ENCODE results near the gene NDUFA13.

NDUFA13 gene

DNA sequence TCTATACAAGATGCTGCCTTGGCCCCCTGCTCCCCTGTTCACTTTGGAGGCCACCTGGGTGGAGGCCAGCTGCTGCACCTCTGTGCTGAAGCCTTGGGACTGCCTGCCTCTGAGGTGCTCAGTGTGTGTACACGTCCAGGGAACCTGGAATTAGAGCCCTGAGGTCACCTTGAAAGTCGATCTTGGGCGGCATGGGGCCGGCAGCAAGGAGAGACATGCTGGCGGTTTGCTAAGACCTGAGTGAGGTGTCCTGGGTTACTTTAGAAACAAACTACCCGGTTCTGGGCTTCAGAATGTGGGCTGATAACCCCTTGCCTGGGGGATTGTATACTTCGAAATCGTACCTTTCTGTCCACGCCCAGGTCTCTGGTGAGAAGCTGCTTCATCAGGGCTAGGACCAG lies 26.2 kb upstream of the NDUFA13 start:
- no peak for DNase-seq

DNA sequence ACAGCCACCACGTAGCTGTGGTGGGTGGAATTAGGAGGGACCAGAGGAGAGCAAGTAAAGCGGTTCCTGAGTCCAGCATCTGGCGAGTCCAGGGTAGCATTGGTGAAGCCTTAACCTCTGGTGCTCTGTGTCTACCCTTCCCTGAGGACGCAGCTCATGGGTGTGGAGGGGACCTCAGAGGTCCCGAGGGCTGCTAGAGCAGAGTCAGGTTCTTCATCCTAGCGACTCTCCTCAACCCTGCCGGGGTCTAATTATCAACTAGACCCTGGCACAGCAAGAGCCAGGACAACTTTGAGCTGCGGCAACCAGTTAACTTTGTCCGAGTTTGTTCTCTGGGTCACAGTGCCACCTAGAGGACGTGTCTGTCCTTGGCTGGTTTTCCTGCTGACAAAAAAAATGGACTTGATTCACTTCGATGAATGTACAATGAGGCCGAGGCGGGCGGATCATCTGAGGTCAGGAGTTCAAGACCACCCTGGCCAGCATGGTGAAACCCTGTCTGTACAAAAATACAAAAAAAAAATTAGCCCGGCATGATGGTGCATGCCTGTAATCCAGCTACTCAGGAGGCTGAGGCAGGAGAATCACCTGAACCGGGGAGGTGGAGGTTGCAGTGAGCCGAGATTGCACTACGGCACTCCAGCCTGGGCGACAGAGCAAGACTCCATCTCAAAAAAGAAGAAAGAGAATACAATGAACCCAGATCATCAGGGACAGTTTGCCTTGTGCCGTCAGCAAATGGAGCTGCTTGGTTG lies 25.6 kb upstream of the NDUFA13 start:
- peak; percentile 87 for DNase-seq

DNA sequence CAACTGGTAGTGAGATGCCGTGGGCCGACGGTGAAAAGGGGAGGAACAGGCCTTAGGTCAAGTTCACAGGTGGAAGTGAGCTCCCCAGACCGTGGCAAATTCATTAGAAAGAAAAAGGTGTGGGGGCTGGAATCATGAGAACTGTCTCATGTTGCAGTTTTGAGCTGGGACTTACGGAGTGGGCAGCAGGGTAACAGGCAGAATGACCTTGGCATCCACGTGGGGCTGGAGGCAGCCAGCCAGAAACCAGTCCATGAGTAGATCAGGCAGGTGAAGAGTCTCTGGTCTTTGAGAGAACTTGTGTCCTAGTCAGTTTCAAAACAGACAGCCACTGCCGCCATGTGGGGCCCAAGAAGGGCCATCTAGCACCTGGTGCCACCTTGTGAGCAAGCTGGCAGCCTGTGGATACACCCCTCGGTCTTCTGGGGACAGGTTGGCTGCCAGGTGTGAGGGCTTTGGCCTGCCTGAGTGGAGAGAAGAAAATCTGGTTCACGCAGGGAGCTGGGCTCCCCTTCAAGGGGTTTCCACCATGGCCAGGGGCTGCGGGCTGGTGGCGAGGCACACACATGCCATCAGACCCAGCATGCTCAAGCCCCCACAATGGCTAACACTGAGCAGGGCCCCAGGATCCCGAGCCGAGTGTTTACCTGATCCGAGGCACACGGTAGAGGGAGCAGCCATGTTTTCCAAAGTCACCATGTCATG lies 24.6 kb upstream of the NDUFA13 start:
- no peak for DNase-seq

DNA sequence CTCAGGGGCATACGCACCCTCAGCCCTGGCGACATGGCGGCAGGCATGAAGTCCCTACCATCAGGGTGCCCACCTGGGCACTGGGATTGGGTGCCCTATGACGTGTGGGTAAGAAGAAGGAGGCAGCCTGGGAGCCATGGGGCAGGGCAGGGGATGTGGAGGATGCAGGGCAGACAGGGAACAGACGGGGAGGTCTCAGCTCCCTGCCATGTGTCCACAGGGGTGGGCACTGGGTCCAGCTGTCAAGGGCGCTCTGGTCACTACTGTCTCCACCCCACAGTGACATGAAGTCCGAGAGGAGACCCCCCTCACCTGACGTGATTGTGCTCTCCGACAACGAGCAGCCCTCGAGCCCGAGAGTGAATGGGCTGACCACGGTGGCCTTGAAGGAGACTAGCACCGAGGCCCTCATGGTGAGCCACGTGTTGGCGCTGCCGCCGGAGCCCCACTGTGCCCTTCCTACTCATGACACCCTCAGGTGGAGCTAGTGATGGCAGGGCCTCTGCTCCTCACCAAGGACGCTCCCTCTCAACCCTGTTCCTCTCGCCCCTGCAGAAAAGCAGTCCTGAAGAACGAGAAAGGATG lies 23.9 kb upstream of the NDUFA13 start:
- no peak for DNase-seq

DNA sequence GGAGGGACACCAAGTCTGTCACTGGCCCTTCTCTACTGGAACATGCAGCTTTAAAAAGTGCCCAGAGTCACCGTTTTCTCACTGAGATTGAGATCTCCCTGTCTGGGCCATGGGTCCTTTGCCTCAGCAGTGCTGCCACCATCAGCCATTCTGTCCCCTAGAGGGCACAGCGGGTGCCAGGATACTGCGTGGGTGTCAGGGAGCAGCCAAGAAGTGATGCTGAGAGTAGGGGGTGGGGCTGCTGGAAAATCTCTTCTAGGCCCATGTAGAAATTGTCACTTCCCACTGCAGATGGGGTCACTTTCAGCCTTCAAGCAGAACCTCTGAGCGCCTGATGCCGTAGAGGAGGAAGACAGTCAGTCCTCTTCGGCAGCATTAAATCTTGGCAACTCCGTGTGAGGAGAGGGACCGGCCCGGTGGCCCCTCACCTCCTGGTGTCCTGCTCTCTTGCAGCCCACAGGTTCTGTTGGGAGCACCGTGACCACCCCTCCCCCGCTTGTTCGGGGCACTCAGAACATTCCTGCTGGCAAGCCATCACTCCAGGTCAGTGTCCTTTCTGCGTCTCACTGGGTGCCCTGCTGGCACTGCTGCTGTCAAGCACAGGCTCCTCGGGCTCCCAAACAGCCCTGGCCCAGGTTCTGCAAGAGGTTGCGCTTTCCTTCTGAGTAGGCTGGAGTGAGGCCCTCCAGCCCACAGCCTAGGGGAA lies 22.0 kb upstream of the NDUFA13 start:
- DNase-seq: no peak

DNA sequence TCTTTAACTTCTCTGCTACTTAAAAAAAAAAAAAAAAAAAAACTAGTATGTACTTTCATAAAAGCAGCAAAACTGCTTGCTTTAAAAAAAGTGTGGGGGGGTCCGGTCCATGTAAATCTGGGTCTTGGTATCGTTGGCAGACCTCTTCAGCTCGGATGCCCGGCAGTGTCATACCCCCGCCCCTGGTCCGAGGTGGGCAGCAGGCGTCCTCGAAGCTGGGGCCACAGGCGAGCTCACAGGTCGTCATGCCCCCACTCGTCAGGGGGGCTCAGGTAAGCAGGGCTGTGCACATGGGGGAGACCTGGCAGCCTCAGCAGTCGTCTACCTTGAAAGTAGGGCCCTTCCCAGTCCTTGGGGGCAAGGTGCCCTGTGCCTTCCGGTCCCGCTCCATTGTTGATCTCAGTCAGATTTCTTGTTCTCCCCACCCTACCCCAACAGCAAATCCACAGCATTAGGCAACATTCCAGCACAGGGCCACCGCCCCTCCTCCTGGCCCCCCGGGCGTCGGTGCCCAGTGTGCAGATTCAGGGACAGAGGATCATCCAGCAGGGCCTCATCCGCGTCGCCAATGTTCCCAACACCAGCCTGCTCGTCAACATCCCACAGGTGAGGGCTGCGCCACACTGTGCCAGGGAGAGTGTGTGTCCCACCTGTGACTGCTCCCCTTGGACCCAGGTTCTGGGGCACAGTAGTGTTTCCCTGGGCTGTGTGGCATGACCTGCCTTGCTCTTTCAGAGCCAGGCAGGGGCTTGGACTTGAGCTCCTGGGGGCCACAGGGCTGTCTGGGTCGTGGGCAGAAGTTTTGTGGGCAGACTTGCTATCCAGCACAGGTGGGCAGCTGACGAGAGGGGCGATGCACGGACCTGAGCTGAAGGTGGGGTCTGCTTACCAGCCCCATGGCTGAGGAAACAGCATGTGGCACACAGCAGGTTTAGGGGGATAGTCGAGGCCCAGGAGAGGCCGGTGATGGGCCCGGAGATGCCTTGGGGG lies 20.1 kb upstream of the NDUFA13 start:
- DNase-seq: no peak

DNA sequence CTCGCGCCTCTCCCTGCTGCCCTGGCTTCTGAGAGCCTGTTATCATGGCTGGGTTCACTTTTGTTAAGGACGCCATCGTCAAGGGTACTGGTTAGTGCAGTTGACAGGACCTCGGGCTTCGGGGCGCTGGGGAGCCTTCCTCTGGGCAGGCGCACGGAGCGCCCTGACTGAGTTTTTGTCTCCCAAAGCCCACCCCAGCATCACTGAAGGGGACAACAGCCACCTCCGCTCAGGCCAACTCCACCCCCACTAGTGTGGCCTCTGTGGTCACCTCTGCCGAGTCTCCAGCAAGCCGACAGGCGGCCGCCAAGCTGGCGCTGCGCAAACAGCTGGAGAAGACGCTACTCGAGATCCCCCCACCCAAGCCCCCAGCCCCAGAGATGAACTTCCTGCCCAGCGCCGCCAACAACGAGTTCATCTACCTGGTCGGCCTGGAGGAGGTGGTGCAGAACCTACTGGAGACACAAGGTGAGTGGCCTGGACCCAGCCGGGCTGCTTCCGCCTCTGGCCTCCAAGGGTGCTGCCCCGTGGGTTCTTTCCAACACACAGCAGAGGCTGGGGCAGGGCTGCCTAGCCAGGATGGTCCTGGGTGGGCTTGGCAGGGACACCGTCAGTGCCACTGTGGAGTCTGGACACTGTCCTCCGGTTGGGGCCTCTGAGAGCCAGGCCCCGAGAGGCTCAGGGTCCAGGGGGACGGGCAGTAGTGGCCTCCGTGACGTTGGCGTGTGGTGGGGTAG lies 17.6 kb upstream of the NDUFA13 start:
- DNase-seq: no peak

DNA sequence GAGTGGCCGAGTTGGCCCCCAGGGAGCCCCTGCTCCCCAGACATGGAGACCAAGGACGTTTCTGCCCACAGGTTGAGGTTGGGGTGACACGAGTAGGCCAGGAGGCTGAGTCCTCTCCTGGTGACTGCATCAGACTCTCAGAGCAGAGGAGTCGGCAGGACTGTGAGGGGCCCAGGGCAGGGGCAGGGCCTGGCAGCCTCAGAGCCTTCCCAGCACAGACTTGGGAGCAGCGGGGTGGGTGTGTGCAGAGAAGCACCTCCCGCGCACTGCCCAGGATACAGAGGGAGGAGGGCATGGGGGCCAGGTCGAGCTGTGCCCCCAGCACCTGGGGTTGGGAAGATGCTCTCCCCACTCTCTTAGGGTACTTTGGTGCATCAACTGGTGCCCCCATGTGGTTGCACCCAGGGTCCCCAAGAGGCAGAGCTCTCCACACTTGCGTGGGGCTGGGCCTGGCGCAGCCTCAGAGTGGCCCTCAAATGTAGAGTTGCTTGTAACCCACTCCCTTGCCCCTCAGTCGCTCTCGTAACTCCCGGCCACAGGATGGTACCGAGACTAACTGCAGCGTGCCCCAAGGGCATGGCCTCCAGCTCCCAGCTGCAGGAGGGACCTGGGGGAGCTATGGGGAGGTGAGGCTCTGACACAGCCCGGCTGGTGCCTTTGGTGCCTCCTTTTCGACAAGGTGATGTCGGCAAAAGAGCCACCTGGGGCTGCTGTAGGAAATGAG lies 16.6 kb upstream of the NDUFA13 start:
- DNase-seq: no peak

DNA sequence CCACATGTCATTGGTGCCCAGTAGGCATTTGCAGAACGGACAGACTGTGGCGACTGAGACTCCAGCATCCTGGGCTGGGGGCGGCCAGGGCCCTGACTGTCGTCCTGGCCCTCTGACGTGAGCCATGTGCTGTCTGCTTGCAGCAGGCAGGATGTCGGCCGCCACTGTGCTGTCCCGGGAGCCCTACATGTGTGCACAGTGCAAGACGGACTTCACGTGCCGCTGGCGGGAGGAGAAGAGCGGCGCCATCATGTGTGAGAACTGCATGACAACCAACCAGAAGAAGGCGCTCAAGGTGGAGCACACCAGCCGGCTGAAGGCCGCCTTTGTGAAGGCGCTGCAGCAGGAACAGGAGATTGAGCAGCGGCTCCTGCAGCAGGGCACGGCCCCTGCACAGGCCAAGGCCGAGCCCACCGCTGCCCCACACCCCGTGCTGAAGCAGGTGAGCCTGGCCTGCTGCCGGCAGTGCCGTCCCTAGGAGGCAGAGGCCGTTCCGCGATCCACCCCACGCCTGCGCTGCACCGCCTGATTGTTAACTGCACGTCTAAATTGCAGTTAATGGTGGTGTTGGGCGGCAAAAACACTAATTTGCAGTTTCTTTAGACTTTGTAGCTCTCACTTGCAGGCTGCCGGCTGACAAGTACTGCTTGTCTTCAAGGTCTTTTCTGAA lies 14.9 kb upstream of the NDUFA13 start:
- no peak for DNase-seq

DNA sequence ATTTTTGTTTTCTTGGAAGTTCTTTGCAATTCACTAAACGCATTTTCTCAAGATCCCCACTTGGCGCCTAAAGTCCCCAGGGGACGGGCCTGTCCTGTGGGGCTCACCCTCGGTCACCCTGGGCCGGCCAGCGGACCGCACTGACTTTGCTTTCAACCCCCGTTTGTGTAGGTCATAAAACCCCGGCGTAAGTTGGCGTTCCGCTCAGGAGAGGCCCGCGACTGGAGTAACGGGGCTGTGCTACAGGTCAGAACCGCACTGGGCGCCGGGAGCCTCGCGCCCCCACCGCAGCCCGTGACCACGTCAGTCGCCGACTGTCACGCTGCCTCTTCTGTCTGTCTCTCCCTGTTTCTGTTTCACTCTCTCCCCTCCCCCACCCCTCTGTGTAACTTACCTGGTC lies 14.2 kb upstream of the NDUFA13 start:
- DNase-seq: no peak

DNA sequence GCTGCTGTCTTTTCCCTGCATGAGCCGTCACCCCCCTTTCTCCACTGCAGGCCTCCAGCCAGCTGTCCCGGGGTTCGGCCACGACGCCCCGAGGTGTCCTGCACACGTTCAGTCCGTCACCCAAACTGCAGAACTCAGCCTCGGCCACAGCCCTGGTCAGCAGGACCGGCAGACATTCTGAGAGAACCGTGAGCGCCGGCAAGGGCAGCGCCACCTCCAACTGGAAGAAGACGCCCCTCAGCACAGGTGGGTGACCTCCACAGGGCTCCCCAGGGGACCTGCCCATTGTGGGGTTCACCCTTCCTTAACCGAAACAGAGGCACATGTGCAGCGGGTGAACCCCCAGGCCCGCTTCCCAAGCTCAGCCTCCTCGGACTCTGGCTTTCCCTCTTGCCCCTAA lies 13.7 kb upstream of the NDUFA13 start:
- no peak for DNase-seq

DNA sequence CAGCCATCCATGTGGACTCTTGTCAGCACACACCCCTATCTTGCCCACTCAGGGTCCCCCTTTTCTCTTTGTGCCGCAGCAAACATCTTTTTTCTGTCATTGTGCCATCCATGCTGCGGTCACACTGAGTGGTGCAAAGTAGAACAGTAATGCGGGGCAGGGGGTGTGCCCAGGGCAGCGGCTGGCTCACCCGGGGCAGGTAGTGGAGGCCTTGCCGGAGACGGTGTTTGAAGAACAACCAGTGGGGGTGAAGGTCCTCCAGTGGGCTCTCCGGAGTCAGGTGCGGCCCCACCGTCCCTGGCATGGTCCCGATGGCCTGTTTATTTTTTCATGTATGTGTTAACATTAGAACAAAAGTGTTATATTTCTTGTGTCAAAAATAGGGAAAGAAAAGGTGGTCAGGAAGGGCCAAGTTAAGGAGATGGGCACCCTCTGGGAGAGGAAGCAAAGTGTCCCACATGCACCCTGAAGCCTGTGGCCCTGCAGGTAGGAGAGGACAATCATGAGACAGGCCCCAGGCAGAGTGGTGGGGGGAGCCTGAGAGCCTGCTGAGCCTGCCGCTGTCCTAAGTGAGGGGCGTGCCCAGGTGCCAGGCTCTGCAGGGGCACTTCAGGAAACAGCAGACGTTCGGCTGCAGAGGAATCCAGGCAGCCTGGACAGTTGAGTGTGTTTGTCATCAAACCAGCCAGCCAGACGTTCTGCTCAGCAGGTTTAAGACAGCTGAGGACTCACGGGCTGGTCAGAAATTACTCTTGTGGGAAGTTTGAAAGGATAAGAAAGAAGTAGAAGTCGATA lies 13.0 kb upstream of the NDUFA13 start:
- DNase-seq: no peak

DNA sequence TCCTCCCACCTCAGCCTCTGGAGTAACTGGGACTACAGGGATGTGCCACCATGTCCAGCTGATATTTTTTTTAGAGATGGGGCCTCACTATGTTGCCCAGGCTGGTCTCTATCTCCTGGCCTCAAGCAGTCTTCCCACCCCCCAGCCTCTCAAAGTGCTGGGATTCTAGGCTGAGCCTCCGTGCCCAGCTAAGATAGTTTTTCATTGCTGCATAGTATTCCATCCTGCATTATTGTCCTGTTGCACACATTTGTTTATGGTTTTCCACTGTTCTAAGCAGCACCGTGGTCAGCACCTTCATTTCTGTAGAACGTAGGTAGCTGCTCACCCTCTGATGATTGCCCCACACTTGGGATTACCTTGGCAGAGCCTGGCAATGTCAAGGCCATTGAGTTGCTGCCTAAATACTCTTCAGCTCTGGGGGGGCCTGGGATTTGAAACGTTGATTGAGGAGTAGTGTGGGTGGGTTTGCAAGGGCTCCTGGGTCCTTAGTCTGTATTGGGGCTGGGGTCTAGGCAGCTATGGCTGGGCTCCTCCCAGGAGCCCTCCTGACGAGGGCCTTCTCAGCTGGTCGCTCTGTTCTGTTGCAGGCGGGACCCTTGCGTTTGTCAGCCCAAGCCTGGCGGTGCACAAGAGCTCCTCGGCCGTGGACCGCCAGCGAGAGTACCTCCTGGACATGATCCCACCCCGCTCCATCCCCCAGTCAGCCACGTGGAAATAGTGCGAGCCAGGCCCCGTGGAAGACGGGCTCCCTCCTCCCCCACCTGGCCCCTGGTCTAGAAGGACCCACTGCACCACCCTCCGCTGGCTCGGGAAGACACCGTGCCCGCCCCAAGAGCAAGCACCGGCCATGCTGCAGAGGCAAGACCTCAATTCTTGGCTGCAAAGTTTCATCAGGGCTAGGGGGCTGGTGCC lies 11.0 kb upstream of the NDUFA13 start:
- DNase-seq: no peak

DNA sequence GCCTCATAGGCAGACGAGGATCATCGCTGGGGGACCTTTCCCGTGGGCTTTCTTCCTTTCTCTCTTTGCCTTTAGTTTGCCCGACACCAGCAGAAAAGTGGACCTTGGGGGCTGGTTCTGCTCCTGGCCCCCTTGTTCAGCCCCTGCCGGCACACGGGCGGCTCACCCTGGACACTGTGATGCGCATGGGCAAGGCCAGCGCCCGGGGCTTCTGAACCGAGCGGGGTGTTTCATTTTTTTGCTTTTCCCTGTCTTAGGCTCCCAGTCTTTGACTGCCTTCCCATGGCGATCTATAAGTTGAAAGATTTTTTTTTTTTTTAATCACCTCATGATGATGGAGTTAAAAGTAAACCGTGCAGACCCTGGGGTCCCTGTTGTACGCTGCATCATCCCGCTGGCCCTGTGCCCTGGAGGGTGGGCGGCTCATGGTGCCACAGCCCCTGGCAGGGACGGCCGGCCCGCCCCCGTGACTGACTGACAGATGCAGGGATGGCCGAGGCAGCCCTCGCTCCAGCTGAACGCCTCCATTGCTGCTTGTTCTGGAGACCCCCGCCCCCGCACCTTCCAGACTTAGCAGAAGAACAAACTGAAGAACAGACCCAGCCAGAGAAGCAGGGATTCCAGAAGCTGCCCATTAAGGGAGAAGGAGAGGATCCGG lies 10.2 kb upstream of the NDUFA13 start:
- DNase-seq: no peak

DNA sequence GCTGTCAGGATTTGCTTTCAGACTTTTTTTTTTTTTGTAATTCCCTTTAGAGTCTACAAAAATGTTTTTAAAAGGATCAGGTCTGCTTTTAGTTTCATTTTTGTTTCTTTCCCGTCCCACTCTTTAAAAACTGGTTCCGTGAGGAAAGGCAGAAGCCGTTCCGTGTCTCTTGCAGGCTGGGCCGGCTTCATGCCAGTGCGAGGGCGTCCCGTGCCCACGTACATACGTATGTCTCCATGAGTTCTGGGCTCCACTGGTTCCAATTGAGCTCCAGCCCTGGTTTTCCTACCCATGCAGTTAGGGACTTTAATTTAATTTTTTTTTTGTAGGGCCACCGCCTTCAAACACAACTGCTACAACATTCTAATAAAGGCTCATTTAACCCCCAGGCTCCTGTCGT lies 9.4 kb upstream of the NDUFA13 start:
- no peak for DNase-seq

DNA sequence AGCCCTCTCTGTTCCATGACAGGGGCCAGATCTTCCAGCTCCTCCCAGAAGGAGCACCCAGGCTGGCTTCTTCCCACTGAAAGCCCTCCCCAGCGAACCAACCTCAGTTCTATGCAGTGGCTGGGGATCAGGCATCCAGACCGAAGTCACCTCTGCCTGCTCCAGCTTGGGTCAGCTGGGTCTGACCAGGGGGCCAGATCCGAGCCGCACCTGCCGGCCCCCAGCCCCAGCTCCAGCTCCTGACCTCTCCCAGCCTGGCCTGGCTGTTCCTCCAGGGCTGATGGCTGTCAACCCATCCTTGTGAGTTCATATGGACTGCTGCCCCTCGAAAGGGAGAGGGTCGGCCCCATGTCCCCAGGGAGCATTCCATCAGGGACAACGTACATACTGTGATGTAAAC lies 8.7 kb upstream of the NDUFA13 start:
- DNase-seq: no peak

DNA sequence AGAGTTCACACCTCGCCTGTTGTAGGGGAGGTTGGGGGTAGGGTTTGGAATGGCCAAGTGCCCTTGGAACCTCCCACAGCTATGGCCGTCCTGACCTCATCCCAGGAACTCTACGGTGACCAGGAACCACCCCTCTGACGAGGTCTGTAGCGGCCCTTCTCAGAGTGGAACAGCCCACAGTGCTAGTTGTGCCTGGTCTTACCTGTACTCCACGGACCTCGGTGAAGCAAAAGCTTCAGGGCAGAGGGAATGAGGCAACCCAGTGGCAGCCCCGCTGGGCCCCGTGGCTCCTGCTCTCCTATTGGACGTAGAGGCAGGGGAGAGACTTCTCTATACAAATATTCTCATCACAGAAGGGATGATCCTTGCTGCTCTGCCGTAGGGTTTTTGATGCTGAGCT lies 7.8 kb upstream of the NDUFA13 start:
- DNase-seq: no peak

DNA sequence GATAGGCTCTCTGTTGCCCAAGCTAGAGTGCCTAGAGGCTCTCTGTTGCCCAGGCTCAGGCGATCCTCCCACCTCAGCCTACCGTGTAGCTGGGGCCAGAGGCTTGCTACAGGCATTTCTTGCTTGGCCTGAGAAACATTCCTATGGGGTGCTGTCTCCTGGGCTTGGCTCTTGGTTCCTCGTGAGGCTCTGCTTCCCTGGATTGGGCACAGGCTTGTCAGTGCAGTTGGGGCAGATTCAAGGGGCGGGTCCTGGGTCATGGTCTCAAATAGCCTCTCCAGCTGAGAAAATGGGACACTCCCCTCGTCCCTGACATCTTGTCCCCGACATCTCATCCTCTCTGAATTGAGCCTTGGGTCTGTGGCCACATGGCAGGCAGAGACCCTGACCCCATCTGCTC lies 5.6 kb upstream of the NDUFA13 start:
- no peak for DNase-seq
